Measurements from ENCODE around the gene ZBTB14. TPM values are rescaled to one million over a fixed set of nuclear protein-coding genes. Genes with fewer than 3 reads are reported as not detected.

ZBTB14 gene
- total RNA-seq, 1 donor from 2014 or later = 22.5 TPM

- H3K27ac ChIP-seq = no peak overlapping the region
- no peak for DNase-seq (ENCODE audit: low spot score)
- H3K4me1 Mint-ChIP-seq = no peaks in the 10 kb centered on the region
- no peaks in the 10 kb centered on the region for H3F3A ChIP-seq (ENCODE audit: low read depth)
- no peak overlapping the region for H3K4me3 ChIP-seq
- H3K9me3 ChIP-seq (ENCODE audit: low read depth) = peaks cover 7% of the 10 kb centered on the region
- no peaks in the 10 kb centered on the region for H3K79me2 ChIP-seq (ENCODE audit: low read depth)
- H3K36me3 ChIP-seq = no peaks in the 10 kb centered on the region
- peaks cover 17% of the 10 kb centered on the region for H3K9me3 Mint-ChIP-seq
- H3K27me3 ChIP-seq = no peaks in the 10 kb centered on the region
- TF ChIP-seq EZH2 (IDR thresholded peaks at IDR 0.05) (no peak), EZH2phosphoT487 (IDR thresholded peaks at IDR 0.05) (no peak), CTCF (IDR thresholded peaks at IDR 0.05) (no peak)
- H3K36me3 Mint-ChIP-seq = no peaks in the 10 kb centered on the region
- no peak overlapping the region for H3K4me3 Mint-ChIP-seq
- H3K27ac Mint-ChIP-seq = no peak overlapping the region
- no peak overlapping the region for H3K4me2 ChIP-seq
- H3K4me1 ChIP-seq = no peaks in the 10 kb centered on the region
- H4K20me1 ChIP-seq (ENCODE audit: low read depth) = no peaks in the 10 kb centered on the region
- no peak overlapping the region for H3K9ac ChIP-seq
- H3K27me3 Mint-ChIP-seq (ENCODE audit: insufficient read depth, low read depth) = peaks cover 5% of the 10 kb centered on the region
- H2AFZ ChIP-seq (replicated peaks) = no peak overlapping the region
These were observed 28.8 kb downstream of the ZBTB14 start for GRCh38 chr18:5266721-5267120.

GRCh38 chr18:5253910-5254309 lies 41.6 kb downstream of the ZBTB14 start:
- Mint-ChIP-seq H3K4me3 (no peak overlapping the region), H3K27me3 (ENCODE audit: insufficient read depth, low read depth) (no peaks in the 10 kb centered on the region), H3K27ac (no peak overlapping the region), H3K36me3 (no peaks in the 10 kb centered on the region), H3K9me3 (no peaks in the 10 kb centered on the region), H3K4me1 (peaks cover 2% of the 10 kb centered on the region)
- TF ChIP-seq CTCF (IDR thresholded peaks at IDR 0.05) = no peak
- no peak for TF ChIP-seq EZH2 (IDR thresholded peaks at IDR 0.05)
- no peak for TF ChIP-seq EZH2phosphoT487 (IDR thresholded peaks at IDR 0.05)
- no peaks in the 10 kb centered on the region for H4K20me1 ChIP-seq (ENCODE audit: low read depth)
- H3F3A ChIP-seq (ENCODE audit: low read depth) = no peaks in the 10 kb centered on the region
- H2AFZ ChIP-seq (replicated peaks) = no peak overlapping the region
- no peaks in the 10 kb centered on the region for H3K27me3 ChIP-seq
- no peaks in the 10 kb centered on the region for H3K36me3 ChIP-seq
- H3K9ac ChIP-seq = no peak overlapping the region
- no peak overlapping the region for H3K4me3 ChIP-seq
- no peaks in the 10 kb centered on the region for H3K79me2 ChIP-seq (ENCODE audit: low read depth)
- H3K4me2 ChIP-seq = no peak overlapping the region
- H3K9me3 ChIP-seq (ENCODE audit: low read depth) = no peaks in the 10 kb centered on the region
- no peak for DNase-seq (ENCODE audit: low spot score)
- no peak overlapping the region for H3K27ac ChIP-seq
- no peaks in the 10 kb centered on the region for H3K4me1 ChIP-seq

DNA sequence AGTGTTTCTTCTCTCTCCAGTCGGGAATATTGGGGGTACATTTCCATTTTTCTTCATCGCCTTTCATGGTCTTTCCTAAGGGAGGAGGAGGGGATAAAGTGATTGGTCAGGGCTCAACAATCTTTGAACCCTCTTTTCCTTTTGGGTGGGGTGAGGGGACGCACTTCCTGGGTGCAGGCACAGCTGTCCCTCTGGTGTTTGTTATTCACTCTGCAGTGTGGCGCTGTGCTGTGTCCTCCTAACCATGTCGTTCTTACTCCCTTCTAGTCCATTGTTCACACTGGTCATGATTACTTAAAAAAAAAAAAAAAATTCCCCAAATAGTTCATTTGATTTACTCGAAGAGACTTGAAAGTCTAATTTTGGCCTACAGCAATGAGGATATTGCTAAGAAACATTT lies 44.4 kb downstream of the ZBTB14 start:
- H3F3A ChIP-seq (ENCODE audit: low read depth) = no peaks in the 10 kb centered on the region
- TF ChIP-seq CTCF (IDR thresholded peaks at IDR 0.05) = no peak
- TF ChIP-seq EZH2phosphoT487 (IDR thresholded peaks at IDR 0.05) = no peak
- TF ChIP-seq EZH2 (IDR thresholded peaks at IDR 0.05) = no peak
- Mint-ChIP-seq H3K36me3 (no peaks in the 10 kb centered on the region), H3K27ac (no peak overlapping the region), H3K4me3 (no peak overlapping the region), H3K9me3 (no peaks in the 10 kb centered on the region), H3K27me3 (ENCODE audit: insufficient read depth, low read depth) (no peaks in the 10 kb centered on the region), H3K4me1 (no peaks in the 10 kb centered on the region)
- H3K36me3 ChIP-seq = no peaks in the 10 kb centered on the region
- no peak overlapping the region for H3K4me3 ChIP-seq
- no peak overlapping the region for H3K27ac ChIP-seq
- no peaks in the 10 kb centered on the region for H4K20me1 ChIP-seq (ENCODE audit: low read depth)
- H3K27me3 ChIP-seq = no peaks in the 10 kb centered on the region
- no peak overlapping the region for H3K4me2 ChIP-seq
- no peaks in the 10 kb centered on the region for H3K9me3 ChIP-seq (ENCODE audit: low read depth)
- no peaks in the 10 kb centered on the region for H3K79me2 ChIP-seq (ENCODE audit: low read depth)
- no peak overlapping the region for H2AFZ ChIP-seq (replicated peaks)
- DNase-seq (ENCODE audit: low spot score) = no peak
- H3K9ac ChIP-seq = no peak overlapping the region
- no peaks in the 10 kb centered on the region for H3K4me1 ChIP-seq
